Tibial nerve (tissue), 4 donors: ENCODE results near the gene DCBLD2.

Experiments used
- EP300 ChIP-seq, 2 donors: sonication (generic); formaldehyde crosslinking; IDR thresholded peaks; one replicate each; pipeline ENCODE4 v1.6.1; 2017; ENCODE audit warnings: antibody characterized with exemption in 2 of 2, mild to moderate bottlenecking in 1 of 2
- TF ChIP-seq, protein P1 (sequence below), 5 experiments: fragments of 200-600 bp in 3 of 5; fragments of 450-650 bp in 2 of 5; sonication (generic) in 3 of 5; IDR thresholded peaks; one replicate each; pipeline ENCODE4 v1.5.1; 2016 to 2019; ENCODE audit warnings: antibody characterized with exemption in 5 of 5, mild to moderate bottlenecking in 3 of 5, moderate library complexity in 2 of 5

DNA sequence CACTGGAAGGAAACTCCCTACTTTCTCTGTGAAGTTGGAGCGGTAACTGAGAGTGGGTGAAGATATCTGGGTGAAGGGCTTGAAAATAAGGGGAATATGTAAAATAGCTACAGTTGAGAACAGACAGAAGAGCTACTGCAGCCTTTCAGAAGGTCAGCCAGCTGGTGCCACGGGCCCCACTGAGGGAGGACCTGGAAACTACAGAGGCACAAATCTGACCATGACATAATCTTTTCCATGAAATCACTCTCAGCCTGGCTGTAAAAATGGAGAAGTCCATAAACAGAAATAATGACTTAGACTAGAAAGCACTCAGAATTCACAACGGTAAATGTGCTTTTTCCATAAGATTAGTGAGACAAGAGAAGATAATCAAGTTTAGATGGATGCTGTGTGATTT, 91.9 kb downstream of the DCBLD2 start:
- TF ChIP-seq, protein P1, sequence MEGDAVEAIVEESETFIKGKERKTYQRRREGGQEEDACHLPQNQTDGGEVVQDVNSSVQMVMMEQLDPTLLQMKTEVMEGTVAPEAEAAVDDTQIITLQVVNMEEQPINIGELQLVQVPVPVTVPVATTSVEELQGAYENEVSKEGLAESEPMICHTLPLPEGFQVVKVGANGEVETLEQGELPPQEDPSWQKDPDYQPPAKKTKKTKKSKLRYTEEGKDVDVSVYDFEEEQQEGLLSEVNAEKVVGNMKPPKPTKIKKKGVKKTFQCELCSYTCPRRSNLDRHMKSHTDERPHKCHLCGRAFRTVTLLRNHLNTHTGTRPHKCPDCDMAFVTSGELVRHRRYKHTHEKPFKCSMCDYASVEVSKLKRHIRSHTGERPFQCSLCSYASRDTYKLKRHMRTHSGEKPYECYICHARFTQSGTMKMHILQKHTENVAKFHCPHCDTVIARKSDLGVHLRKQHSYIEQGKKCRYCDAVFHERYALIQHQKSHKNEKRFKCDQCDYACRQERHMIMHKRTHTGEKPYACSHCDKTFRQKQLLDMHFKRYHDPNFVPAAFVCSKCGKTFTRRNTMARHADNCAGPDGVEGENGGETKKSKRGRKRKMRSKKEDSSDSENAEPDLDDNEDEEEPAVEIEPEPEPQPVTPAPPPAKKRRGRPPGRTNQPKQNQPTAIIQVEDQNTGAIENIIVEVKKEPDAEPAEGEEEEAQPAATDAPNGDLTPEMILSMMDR (IDR thresholded peaks at IDR 0.05), result no peak
- TF ChIP-seq EP300 (IDR thresholded peaks at IDR 0.05), result no peak
